ENCODE results near the gene CCDC158. TPM values are rescaled to one million over a fixed set of nuclear protein-coding genes. Genes with fewer than 3 reads are reported as not detected.

Gene CCDC158
- polyA plus RNA-seq, 1 of the 3 experiments (the other 2 are of a cell fraction) = not detected

- no peak for DNase-seq
- WGBS (ENCODE audit: low lambda C conversion rate) = 96% methylated on average over 3 of the region's 3 CpGs
- CTCF ChIA-PET = interaction anchor here (1.4 to 2.7 kb wide), 3 partner anchors 11 to 62 kb away, joined by 3 to 9 read pairs (median 6); no protein-coding TSS in a partner anchor
- no peaks in the 10 kb centered on the region for H3K9me2 ChIP-seq
- POLR2A ChIA-PET = no interaction called here
- H3K36me3 ChIP-seq (replicated peaks in 1 of 2; ENCODE audit: control insufficient read depth in 1 of 2, insufficient read depth in 2 of 2, low read length in 1 of 2) = no peaks in the 10 kb centered on the region
- H3K9ac ChIP-seq = no peak overlapping the region
- no peak overlapping the region for H3K4me3 ChIP-seq (ENCODE audit: low read depth in 2 of 2, low read length in 1 of 2)
- no peaks in the 10 kb centered on the region for H3K79me2 ChIP-seq (ENCODE audit: insufficient read depth)
- H3K27me3 ChIP-seq (ENCODE audit: insufficient read depth) = no peaks in the 10 kb centered on the region; the same call in 1 of the 2 replicates
- no peak overlapping the region for H3K27ac ChIP-seq (ENCODE audit: low read depth in 2 of 2, low read length in 1 of 2)
- no peaks in the 10 kb centered on the region for H3F3A ChIP-seq (replicated peaks; ENCODE audit: insufficient read depth)
- H3K4me1 ChIP-seq (ENCODE audit: control insufficient read depth in 1 of 2, insufficient read depth in 2 of 2, low read depth in 1 of 2, low read length in 1 of 2) = no peaks in the 10 kb centered on the region
- no peak overlapping the region for H2AFZ ChIP-seq (ENCODE audit: low read depth)
- no peak overlapping the region for H3K4me2 ChIP-seq
- TF ChIP-seq MEF2A (IDR thresholded peaks at IDR 0.05; ENCODE audit: borderline replicate concordance, low read depth) = no peak
- no peak for TF ChIP-seq MAX (IDR thresholded peaks at IDR 0.05; ENCODE audit: low read depth)
- no peak for TF ChIP-seq SMC3 (IDR thresholded peaks at IDR 0.05; ENCODE audit: low read depth, low read length)
- no peak for TF ChIP-seq RXRA (IDR thresholded peaks at IDR 0.05; ENCODE audit: borderline replicate concordance, low read depth)
- TF ChIP-seq EP300 (IDR thresholded peaks at IDR 0.05; ENCODE audit: borderline replicate concordance in 1 of 2, low read depth in 1 of 2, low read length in 1 of 2) = no peak
- TF ChIP-seq TCF12 (IDR thresholded peaks at IDR 0.05) = no peak
- TF ChIP-seq NFIC (IDR thresholded peaks at IDR 0.05; ENCODE audit: borderline replicate concordance) = no peak
- no peak for TF ChIP-seq IRF3 (IDR thresholded peaks at IDR 0.05; ENCODE audit: low read depth, low read length)
- no peak for TF ChIP-seq RCOR1 (IDR thresholded peaks at IDR 0.05; ENCODE audit: low read length)
- TF ChIP-seq MXI1 (IDR thresholded peaks at IDR 0.05; ENCODE audit: low read depth, low read length) = no peak
- TF ChIP-seq GABPA (IDR thresholded peaks at IDR 0.05; ENCODE audit: low read depth) = no peak
- no peaks in the 10 kb centered on the region for H3K9me3 ChIP-seq
- H4K20me1 ChIP-seq (ENCODE audit: insufficient read depth) = no peaks in the 10 kb centered on the region
These were observed 21.9 kb upstream of the CCDC158 start for GRCh38 chr4:76442807-76443206.

GRCh38 chr4:76441881-76442280 is 20.9 kb upstream of the CCDC158 start:
- Histone ChIP-seq H3K79me2 (ENCODE audit: insufficient read depth) (no peaks in the 10 kb centered on the region), H3K4me2 (no peak overlapping the region), H4K20me1 (ENCODE audit: insufficient read depth) (no peaks in the 10 kb centered on the region), H3K9me2 (no peaks in the 10 kb centered on the region), H3K9ac (no peak overlapping the region), H3K9me3 (no peaks in the 10 kb centered on the region), H2AFZ (ENCODE audit: low read depth) (no peak overlapping the region), H3K4me1 (ENCODE audit: control insufficient read depth in 1 of 2, insufficient read depth in 2 of 2, low read depth in 1 of 2, low read length in 1 of 2) (no peaks in the 10 kb centered on the region), H3K27me3 (ENCODE audit: insufficient read depth) (no peaks in the 10 kb centered on the region; the same call in 1 of the 2 replicates), H3K27ac (ENCODE audit: low read depth in 2 of 2, low read length in 1 of 2) (no peak overlapping the region), H3K4me3 (ENCODE audit: low read depth in 2 of 2, low read length in 1 of 2) (no peak overlapping the region), H3K36me3 (replicated peaks in 1 of 2; ENCODE audit: control insufficient read depth in 1 of 2, insufficient read depth in 2 of 2, low read length in 1 of 2) (no peaks in the 10 kb centered on the region), H3F3A (replicated peaks; ENCODE audit: insufficient read depth) (no peaks in the 10 kb centered on the region)
- POLR2A ChIA-PET = no interaction called here
- WGBS (ENCODE audit: low lambda C conversion rate) = 68% methylated on average over 9 of the region's 9 CpGs
- CTCF ChIA-PET = interaction anchor here (1.4 to 2.7 kb wide), 3 partner anchors 10 to 63 kb away, joined by 3 to 9 read pairs (median 6); no protein-coding TSS in a partner anchor
- no peak for DNase-seq
- TF ChIP-seq ZBTB33 (IDR thresholded peaks at IDR 0.05; ENCODE audit: borderline replicate concordance, low read depth) (no peak), EZH2phosphoT487 (IDR thresholded peaks at IDR 0.05; ENCODE audit: borderline replicate concordance, low read depth) (no peak), REST (IDR thresholded peaks at IDR 0.05; ENCODE audit: low read depth, low read length) (no peak), SIN3A (IDR thresholded peaks at IDR 0.05; ENCODE audit: borderline replicate concordance, low read depth, low read length) (no peak), USF2 (IDR thresholded peaks at IDR 0.05; ENCODE audit: borderline replicate concordance, low read depth, low read length) (no peak), PBX3 (IDR thresholded peaks at IDR 0.05) (no peak), GABPA (IDR thresholded peaks at IDR 0.05; ENCODE audit: low read depth) (no peak), RFX5 (IDR thresholded peaks at IDR 0.05; ENCODE audit: low read length) (no peak), SMC3 (IDR thresholded peaks at IDR 0.05; ENCODE audit: low read depth, low read length) (no peak), FOSL2 (IDR thresholded peaks at IDR 0.05; ENCODE audit: borderline replicate concordance, low read depth) (no peak)
